ENCODE measurements around the gene TCERG1L.

TCERG1L gene

GRCh38 chr10:131110241-131110783, 201.2 kb downstream of the TCERG1L start:
- no peak for DNase-seq (ENCODE audit: low read depth in 1 of 2, low spot score in 1 of 2)
- no peak for TF ChIP-seq CTCF (IDR thresholded peaks at IDR 0.05; ENCODE audit: insufficient read depth, low read length)
- TF ChIP-seq GABPA (IDR thresholded peaks at IDR 0.05; ENCODE audit: low read depth) = no peak
- no peak for TF ChIP-seq SPI1 (IDR thresholded peaks at IDR 0.05; ENCODE audit: borderline replicate concordance, low read depth)
- no peak for TF ChIP-seq POLR2AphosphoS5 (IDR thresholded peaks at IDR 0.05; ENCODE audit: low read depth)
- TF ChIP-seq REST (IDR thresholded peaks at IDR 0.05; ENCODE audit: insufficient replicate concordance, low read depth) = no peak
- H3K4me3 ChIP-seq (replicated peaks; ENCODE audit: insufficient read depth, low read length) = no peak overlapping the region
- H3K27ac ChIP-seq (replicated peaks) = no peak overlapping the region
- no peaks in the 10 kb centered on the region for H3K27me3 ChIP-seq (ENCODE audit: insufficient read depth, poor library complexity, severe bottlenecking)

GRCh38 chr10:131109726-131110125, 201.8 kb downstream of the TCERG1L start:
- TF ChIP-seq GABPA (IDR thresholded peaks at IDR 0.05; ENCODE audit: low read depth) = no peak
- Histone ChIP-seq H3K4me3 (replicated peaks; ENCODE audit: insufficient read depth, low read length) (no peak overlapping the region), H3K27ac (replicated peaks) (no peak overlapping the region), H3K27me3 (ENCODE audit: insufficient read depth, poor library complexity, severe bottlenecking) (no peaks in the 10 kb centered on the region)
- no peak for DNase-seq (ENCODE audit: low read depth in 1 of 2, low spot score in 1 of 2)

- no peak for DNase-seq (ENCODE audit: low read depth in 1 of 2, low spot score in 1 of 2)
- H3K4me3 ChIP-seq (replicated peaks; ENCODE audit: insufficient read depth, low read length) = no peak overlapping the region
- TF ChIP-seq POLR2AphosphoS5 (IDR thresholded peaks at IDR 0.05; ENCODE audit: low read depth) (no peak), CTCF (IDR thresholded peaks at IDR 0.05; ENCODE audit: insufficient read depth, low read length) (no peak), GABPA (IDR thresholded peaks at IDR 0.05; ENCODE audit: low read depth) (no peak), SPI1 (IDR thresholded peaks at IDR 0.05; ENCODE audit: borderline replicate concordance, low read depth) (no peak), REST (IDR thresholded peaks at IDR 0.05; ENCODE audit: insufficient replicate concordance, low read depth) (no peak)
- H3K27ac ChIP-seq (replicated peaks) = no peak overlapping the region
- H3K27me3 ChIP-seq (ENCODE audit: insufficient read depth, poor library complexity, severe bottlenecking) = no peaks in the 10 kb centered on the region
Measured at GRCh38 chr10:131109291-131109690, 202.2 kb downstream of the TCERG1L start.

- TF ChIP-seq CTCF (IDR thresholded peaks at IDR 0.05; ENCODE audit: insufficient read depth, low read length) = no peak
- no peak for TF ChIP-seq GABPA (IDR thresholded peaks at IDR 0.05; ENCODE audit: low read depth)
- no peak for TF ChIP-seq SPI1 (IDR thresholded peaks at IDR 0.05; ENCODE audit: borderline replicate concordance, low read depth)
- TF ChIP-seq POLR2AphosphoS5 (IDR thresholded peaks at IDR 0.05; ENCODE audit: low read depth) = no peak
- TF ChIP-seq REST (IDR thresholded peaks at IDR 0.05; ENCODE audit: insufficient replicate concordance, low read depth) = no peak
- no peak for DNase-seq (ENCODE audit: low read depth in 1 of 2, low spot score in 1 of 2)
- Histone ChIP-seq H3K27ac (replicated peaks) (no peak overlapping the region), H3K27me3 (ENCODE audit: insufficient read depth, poor library complexity, severe bottlenecking) (no peaks in the 10 kb centered on the region), H3K4me3 (replicated peaks; ENCODE audit: insufficient read depth, low read length) (no peak overlapping the region)
Measured at GRCh38 chr10:131107970-131108369, 203.6 kb downstream of the TCERG1L start.
